ENCODE results near the gene C3orf80. TPM values are rescaled to one million over a fixed set of nuclear protein-coding genes. Genes with fewer than 3 reads are reported as not detected.

The C3orf80 gene
- total RNA-seq, 1 experiment from 2014 or later = 0.13 TPM

GRCh38 chr3:160210341-160210740 is 14.9 kb upstream of the C3orf80 start:
- Histone ChIP-seq H3K14ac (ENCODE audit: insufficient read depth, low read length) (no peak overlapping the region), H2AFZ (ENCODE audit: low read length) (no peak overlapping the region), H2AK5ac (ENCODE audit: insufficient read length, low read length) (no peak overlapping the region), H3K79me1 (ENCODE audit: insufficient read depth, low read depth, low read length, poor library complexity, severe bottlenecking) (no peaks in the 10 kb centered on the region), H3K4me1 (ENCODE audit: insufficient read depth, low read length) (no peaks in the 10 kb centered on the region), H2BK15ac (ENCODE audit: low read depth, low read length) (no peak overlapping the region), H3K4me2 (ENCODE audit: insufficient read depth, insufficient read length, low read length) (no peak overlapping the region), H3K23me2 (ENCODE audit: insufficient read length, low read depth, low read length, poor library complexity, severe bottlenecking) (no peaks in the 10 kb centered on the region), H3K4ac (ENCODE audit: low read depth, low read length) (no peak overlapping the region), H2BK5ac (ENCODE audit: insufficient read length, low read length) (no peak overlapping the region), H3K79me2 (ENCODE audit: insufficient read depth, low read length) (no peaks in the 10 kb centered on the region), H4K20me1 (ENCODE audit: control insufficient read depth, insufficient read depth, insufficient read length) (no peaks in the 10 kb centered on the region), H4K5ac (ENCODE audit: insufficient read length, low read depth, low read length) (no peak overlapping the region), H3T11ph (ENCODE audit: low read length) (no peak overlapping the region), H2BK12ac (ENCODE audit: insufficient read length, low read depth, low read length) (no peak overlapping the region), H3K56ac (ENCODE audit: insufficient read length, low read depth, low read length) (no peak overlapping the region), H2BK120ac (ENCODE audit: low read depth, low read length, poor library complexity, severe bottlenecking) (no peak overlapping the region), H3K9me3 (ENCODE audit: control insufficient read depth, low read depth, low read length) (no peaks in the 10 kb centered on the region), H2BK20ac (ENCODE audit: low read depth, low read length, poor library complexity, severe bottlenecking) (no peak overlapping the region), H3K27me3 (ENCODE audit: insufficient read depth, low read length) (no peaks in the 10 kb centered on the region), H3K27ac (ENCODE audit: insufficient read length, low read depth, low read length) (no peak overlapping the region), H3K9ac (ENCODE audit: extremely low read depth, insufficient read length, low read length) (no peak overlapping the region), H4K91ac (ENCODE audit: insufficient read length, low read depth, low read length) (no peak overlapping the region), H3K23ac (ENCODE audit: insufficient read length, low read depth, low read length) (no peak overlapping the region), H4K8ac (replicated peaks; ENCODE audit: insufficient read length, low read depth, low read length) (no peak overlapping the region), H3K18ac (ENCODE audit: insufficient read length, low read depth, low read length) (no peak overlapping the region)
- peaks cover 6 to 7% of the 10 kb centered on the region in 2 experiments; a peak in 3 of 4 replicates for H3K4me1 Mint-ChIP-seq
- no peaks in the 10 kb centered on the region; the same call in 1 of the 2 replicates for H3K27me3 Mint-ChIP-seq (ENCODE audit: low read depth)
- no peak overlapping the region for H3K4me3 Mint-ChIP-seq
- H3K9me3 Mint-ChIP-seq = no peaks in the 10 kb centered on the region
- no peaks in the 10 kb centered on the region for H3K36me3 Mint-ChIP-seq (ENCODE audit: insufficient read depth in 1 of 3, low read depth in 3 of 3)
- H3K27ac Mint-ChIP-seq = no peak overlapping the region
- WGBS (ENCODE audit: extremely low coverage, insufficient read length, low lambda C conversion rate) = no CpG with 5 or more reads among the region's 1 CpG
- TF ChIP-seq CTCF (conservative IDR thresholded peaks at IDR 0.05) = no peak
- no peak for DNase-seq
